Measurements from ENCODE around the gene P2RY13. TPM values are rescaled to one million over a fixed set of nuclear protein-coding genes. Genes with fewer than 3 reads are reported as not detected.
A peak's percentile ranks its signal among the peaks of the same experiment; 100 is the strongest.

P2RY13 gene
- total and polyA plus RNA-seq, 2 of the 4 experiments (the other 2 are of a cell fraction) = not detected

DNA sequence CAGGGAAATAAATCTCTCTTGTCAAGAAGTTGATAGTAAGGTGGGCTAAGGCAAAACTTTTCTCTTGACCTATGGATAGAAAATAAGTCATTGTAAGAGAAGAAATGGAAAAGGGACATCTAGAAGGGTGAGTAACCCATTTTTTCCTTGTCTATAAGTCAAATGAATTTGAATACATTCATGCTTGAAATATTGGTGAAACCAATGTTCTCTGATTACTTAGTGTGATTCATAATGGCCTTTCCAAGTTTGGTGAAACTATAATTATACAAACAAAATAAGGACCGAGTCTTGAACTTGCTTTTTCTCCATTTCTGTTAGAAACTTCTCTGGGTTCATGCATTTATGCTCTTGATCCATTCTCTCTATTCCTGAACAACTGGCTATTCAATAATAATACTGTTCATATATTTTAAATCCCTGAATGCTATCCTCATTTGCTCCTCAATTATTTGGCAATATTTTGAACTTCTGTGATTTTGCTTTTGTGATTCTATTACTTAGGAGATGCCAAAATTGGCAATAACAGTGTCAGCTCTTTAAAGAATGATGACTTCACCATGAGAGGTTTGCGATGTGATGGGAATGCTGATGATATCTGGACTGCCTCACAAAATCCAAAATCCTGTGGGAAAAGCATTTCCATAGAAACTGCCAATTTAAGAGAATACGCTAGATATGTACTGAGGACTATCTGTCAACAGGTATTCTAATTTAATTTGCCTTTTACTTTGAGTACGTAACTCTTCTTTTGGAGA is 42.9 kb upstream of the P2RY13 start:
- no peak overlapping the region for H3K4me3 ChIP-seq (ENCODE audit: insufficient read depth, low read depth, low read length)
- H3K18ac ChIP-seq (ENCODE audit: low read depth, low read length) = peak overlapping the region; percentile 65; the same call in 1 of the 2 replicates
- peak overlapping the region; percentile 55; the same call in 1 of the 2 replicates for H3K4me2 ChIP-seq (ENCODE audit: low read depth, low read length)
- H4K5ac ChIP-seq (ENCODE audit: low read depth, low read length) = no peak overlapping the region
- DNase-seq = peak; percentile 59
- H3K23ac ChIP-seq (ENCODE audit: low read depth, low read length) = no peak overlapping the region
- POLR2A ChIA-PET (ENCODE audit: unreplicated experiment) = no interaction called here
- CTCF ChIA-PET = interaction anchor here (0.6 kb wide), 1 partner anchor 1548 kb away, joined by 3 read pairs; no protein-coding TSS in a partner anchor
- in situ Hi-C loops (cut with MboI; ENCODE audit: low sequenced_read_pairs) = no loop called here
- WGBS, 2 experiments (ENCODE audit: extremely low coverage in 2 of 2, insufficient read length in 1 of 2) = no CpG with 5 or more reads among the region's 4 CpGs
- peak; percentile 35; the same call in 1 of the 2 replicates for ATAC-seq (ENCODE audit: low read depth)
- H4K91ac ChIP-seq (ENCODE audit: insufficient read depth, low read depth, low read length) = no peak overlapping the region
- H2BK20ac ChIP-seq (ENCODE audit: low read depth, low read length) = no peak overlapping the region
- H3K79me1 ChIP-seq (ENCODE audit: low read depth in 1 of 2, low read length in 2 of 2) = no peaks in the 10 kb centered on the region
- peak overlapping the region; percentile 73 for H2BK5ac ChIP-seq (ENCODE audit: low read depth, low read length, poor library complexity, severe bottlenecking)
- no peak overlapping the region for H3K56ac ChIP-seq (ENCODE audit: extremely low read depth, insufficient read depth, low read length)
- H3K27me3 ChIP-seq (ENCODE audit: control insufficient read depth, insufficient read depth, low read length) = no peaks in the 10 kb centered on the region
- no peak overlapping the region for H3K27ac ChIP-seq (ENCODE audit: insufficient read depth, low read length)
- H3K4ac ChIP-seq (ENCODE audit: low read depth, low read length) = no peak overlapping the region
- no peak overlapping the region for H3K14ac ChIP-seq (replicated peaks; ENCODE audit: low read depth, low read length)
- H2AK9ac ChIP-seq (replicated peaks; ENCODE audit: low read depth, low read length, poor library complexity) = no peak overlapping the region
- H3K36me3 ChIP-seq (ENCODE audit: control insufficient read depth, insufficient read depth, low read length) = no peaks in the 10 kb centered on the region
- TF ChIP-seq, protein P1, sequence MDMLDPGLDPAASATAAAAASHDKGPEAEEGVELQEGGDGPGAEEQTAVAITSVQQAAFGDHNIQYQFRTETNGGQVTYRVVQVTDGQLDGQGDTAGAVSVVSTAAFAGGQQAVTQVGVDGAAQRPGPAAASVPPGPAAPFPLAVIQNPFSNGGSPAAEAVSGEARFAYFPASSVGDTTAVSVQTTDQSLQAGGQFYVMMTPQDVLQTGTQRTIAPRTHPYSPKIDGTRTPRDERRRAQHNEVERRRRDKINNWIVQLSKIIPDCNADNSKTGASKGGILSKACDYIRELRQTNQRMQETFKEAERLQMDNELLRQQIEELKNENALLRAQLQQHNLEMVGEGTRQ (IDR thresholded peaks at IDR 0.05; ENCODE audit: low read depth, low read length) = no peak
- TF ChIP-seq RCOR1 (IDR thresholded peaks at IDR 0.05; ENCODE audit: insufficient replicate concordance, low read length) = no peak
- TF ChIP-seq MAFK (IDR thresholded peaks at IDR 0.05; ENCODE audit: low read depth, low read length) = no peak
- no peak for TF ChIP-seq CHD1 (IDR thresholded peaks at IDR 0.05; ENCODE audit: low read depth, low read length)
- TF ChIP-seq NFE2L2 (IDR thresholded peaks at IDR 0.05; ENCODE audit: low read depth, low read length) = no peak
- TF ChIP-seq BHLHE40 (IDR thresholded peaks at IDR 0.05; ENCODE audit: low read depth, low read length) = no peak
- no peak for TF ChIP-seq FOS (IDR thresholded peaks at IDR 0.05; ENCODE audit: low read depth, low read length)
- TF ChIP-seq SMC3 (IDR thresholded peaks at IDR 0.05; ENCODE audit: low read depth, low read length) = no peak
- TF ChIP-seq MAZ (IDR thresholded peaks at IDR 0.05; ENCODE audit: borderline replicate concordance, low read depth, low read length) = no peak
- TF ChIP-seq, protein P2, sequence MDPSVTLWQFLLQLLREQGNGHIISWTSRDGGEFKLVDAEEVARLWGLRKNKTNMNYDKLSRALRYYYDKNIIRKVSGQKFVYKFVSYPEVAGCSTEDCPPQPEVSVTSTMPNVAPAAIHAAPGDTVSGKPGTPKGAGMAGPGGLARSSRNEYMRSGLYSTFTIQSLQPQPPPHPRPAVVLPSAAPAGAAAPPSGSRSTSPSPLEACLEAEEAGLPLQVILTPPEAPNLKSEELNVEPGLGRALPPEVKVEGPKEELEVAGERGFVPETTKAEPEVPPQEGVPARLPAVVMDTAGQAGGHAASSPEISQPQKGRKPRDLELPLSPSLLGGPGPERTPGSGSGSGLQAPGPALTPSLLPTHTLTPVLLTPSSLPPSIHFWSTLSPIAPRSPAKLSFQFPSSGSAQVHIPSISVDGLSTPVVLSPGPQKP (IDR thresholded peaks at IDR 0.05; ENCODE audit: borderline replicate concordance, low read depth, low read length) = no peak
- peaks cover 4% of the 10 kb centered on the region; the same call in 1 of the 2 replicates for H3K4me1 ChIP-seq (ENCODE audit: control insufficient read depth, insufficient read depth, low read length)
- no TSS peak for BruUV-seq (replicated peaks)
- H2BK15ac ChIP-seq (ENCODE audit: low read depth, low read length) = no peak overlapping the region
- H3K9ac ChIP-seq (ENCODE audit: low read depth, low read length) = no peak overlapping the region
- no peak overlapping the region for H4K8ac ChIP-seq (ENCODE audit: low read depth in 2 of 2, low read length in 2 of 2)
- no peak overlapping the region for H2AK5ac ChIP-seq (ENCODE audit: low read depth, low read length)
- dilution Hi-C loops (cut with HindIII; ENCODE audit: low sequenced_read_pairs, unreplicated experiment) = no loop called here
- H2BK120ac ChIP-seq (ENCODE audit: low read depth, low read length) = no peak overlapping the region
- H3K9me1 ChIP-seq (ENCODE audit: insufficient read depth, low read length) = no peaks in the 10 kb centered on the region
- no peak overlapping the region for H2AFZ ChIP-seq (replicated peaks; ENCODE audit: low read length, poor library complexity)
- intact Hi-C loops (cut with micrococcal nuclease) = no loop called here
- H4K20me1 ChIP-seq (ENCODE audit: insufficient read depth, low read length) = no peaks in the 10 kb centered on the region
- no peaks in the 10 kb centered on the region for H3K9me3 ChIP-seq (ENCODE audit: control insufficient read depth, insufficient read depth, low read length)

All from IMR-90 (cell line).